ENCODE results near the gene MACROD1.

DNA sequence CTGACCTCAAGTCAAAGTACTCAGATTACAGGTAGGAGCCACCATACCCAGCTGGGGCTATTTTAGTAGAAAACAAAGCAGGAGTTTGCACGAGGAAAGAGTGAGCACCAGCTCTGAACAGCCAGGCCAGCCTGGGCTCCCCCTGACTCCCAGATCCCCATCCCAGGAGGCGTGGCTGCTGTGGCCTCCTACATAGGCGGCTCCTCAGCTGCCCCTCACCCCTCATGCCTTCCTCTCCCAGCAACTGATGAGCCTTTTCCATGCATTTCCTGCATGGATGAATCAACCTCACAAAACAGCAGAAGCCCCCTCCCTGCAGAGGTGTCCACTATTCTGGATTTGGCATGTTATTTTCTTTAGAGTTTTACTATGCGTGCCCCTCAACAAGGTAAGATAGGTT lies 140.7 kb downstream of the MACROD1 start:
- TF ChIP-seq POLR2A (IDR thresholded peaks at IDR 0.05): no peak
- TF ChIP-seq, protein P1, sequence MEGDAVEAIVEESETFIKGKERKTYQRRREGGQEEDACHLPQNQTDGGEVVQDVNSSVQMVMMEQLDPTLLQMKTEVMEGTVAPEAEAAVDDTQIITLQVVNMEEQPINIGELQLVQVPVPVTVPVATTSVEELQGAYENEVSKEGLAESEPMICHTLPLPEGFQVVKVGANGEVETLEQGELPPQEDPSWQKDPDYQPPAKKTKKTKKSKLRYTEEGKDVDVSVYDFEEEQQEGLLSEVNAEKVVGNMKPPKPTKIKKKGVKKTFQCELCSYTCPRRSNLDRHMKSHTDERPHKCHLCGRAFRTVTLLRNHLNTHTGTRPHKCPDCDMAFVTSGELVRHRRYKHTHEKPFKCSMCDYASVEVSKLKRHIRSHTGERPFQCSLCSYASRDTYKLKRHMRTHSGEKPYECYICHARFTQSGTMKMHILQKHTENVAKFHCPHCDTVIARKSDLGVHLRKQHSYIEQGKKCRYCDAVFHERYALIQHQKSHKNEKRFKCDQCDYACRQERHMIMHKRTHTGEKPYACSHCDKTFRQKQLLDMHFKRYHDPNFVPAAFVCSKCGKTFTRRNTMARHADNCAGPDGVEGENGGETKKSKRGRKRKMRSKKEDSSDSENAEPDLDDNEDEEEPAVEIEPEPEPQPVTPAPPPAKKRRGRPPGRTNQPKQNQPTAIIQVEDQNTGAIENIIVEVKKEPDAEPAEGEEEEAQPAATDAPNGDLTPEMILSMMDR (IDR thresholded peaks at IDR 0.05): no peak
